Measurements from ENCODE around the gene CANT1. TPM values are rescaled to one million over a fixed set of nuclear protein-coding genes. Genes with fewer than 3 reads are reported as not detected.

The CANT1 gene
- total RNA-seq, 1 donor from 2014 or later, result 81.6 TPM

DNA sequence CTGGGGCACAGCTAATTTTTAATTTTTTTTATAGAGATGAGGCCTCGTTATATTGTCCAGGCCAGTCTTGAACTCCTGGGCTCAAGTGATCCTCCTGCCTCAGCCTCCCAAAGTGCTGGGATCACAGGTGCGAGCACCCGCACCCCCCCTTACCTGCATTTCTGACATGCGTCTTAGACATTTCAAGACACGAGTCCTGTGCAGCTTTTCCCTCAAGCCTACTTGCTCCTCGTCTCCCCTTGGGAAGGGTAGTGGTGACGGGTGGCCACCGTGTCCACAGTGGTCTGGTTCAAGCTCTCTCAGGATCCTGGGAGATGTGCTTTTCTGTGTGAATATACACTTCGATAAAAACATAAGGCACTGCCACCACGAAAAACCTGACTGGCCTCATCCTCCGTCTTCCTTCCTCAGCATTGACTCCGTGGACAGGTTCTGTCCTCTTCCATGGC lies 9.6 kb downstream of the CANT1 start:
- Mint-ChIP-seq H3K27ac (ENCODE audit: unreplicated experiment) (no peak overlapping the region), H3K27me3 (ENCODE audit: unreplicated experiment) (peaks cover 16% of the 10 kb centered on the region), H3K36me3 (ENCODE audit: low read depth, unreplicated experiment) (peaks cover 23% of the 10 kb centered on the region), H3K9me3 (ENCODE audit: unreplicated experiment) (no peaks in the 10 kb centered on the region), H3K4me1 (ENCODE audit: unreplicated experiment) (no peaks in the 10 kb centered on the region), H3K4me3 (ENCODE audit: unreplicated experiment) (no peak overlapping the region)
- no peak for TF ChIP-seq CTCF (IDR thresholded peaks at IDR 0.05; ENCODE audit: unreplicated experiment)
- no peak for DNase-seq (ENCODE audit: low spot score)

- no peaks in the 10 kb centered on the region for H3K4me1 Mint-ChIP-seq (ENCODE audit: unreplicated experiment)
- DNase-seq (ENCODE audit: low spot score), result no peak
- peaks cover 16% of the 10 kb centered on the region for H3K27me3 Mint-ChIP-seq (ENCODE audit: unreplicated experiment)
- TF ChIP-seq CTCF (IDR thresholded peaks at IDR 0.05; ENCODE audit: unreplicated experiment), result no peak
- peaks cover 23% of the 10 kb centered on the region for H3K36me3 Mint-ChIP-seq (ENCODE audit: low read depth, unreplicated experiment)
- no peak overlapping the region for H3K27ac Mint-ChIP-seq (ENCODE audit: unreplicated experiment)
- no peaks in the 10 kb centered on the region for H3K9me3 Mint-ChIP-seq (ENCODE audit: unreplicated experiment)
- no peak overlapping the region for H3K4me3 Mint-ChIP-seq (ENCODE audit: unreplicated experiment)
Observed at GRCh38 chr17:78999056-78999768, 10.4 kb downstream of the CANT1 start.

- Mint-ChIP-seq H3K4me3 (ENCODE audit: unreplicated experiment) (no peak overlapping the region), H3K27me3 (ENCODE audit: unreplicated experiment) (peaks cover 14% of the 10 kb centered on the region), H3K36me3 (ENCODE audit: low read depth, unreplicated experiment) (peaks cover 25% of the 10 kb centered on the region), H3K9me3 (ENCODE audit: unreplicated experiment) (no peaks in the 10 kb centered on the region), H3K4me1 (ENCODE audit: unreplicated experiment) (no peaks in the 10 kb centered on the region), H3K27ac (ENCODE audit: unreplicated experiment) (no peak overlapping the region)
- TF ChIP-seq CTCF (IDR thresholded peaks at IDR 0.05; ENCODE audit: unreplicated experiment), result no peak
- DNase-seq (ENCODE audit: low spot score), result no peak
Observed at GRCh38 chr17:78998311-78999055, 11.1 kb downstream of the CANT1 start.

- Mint-ChIP-seq H3K36me3 (ENCODE audit: low read depth, unreplicated experiment) (peaks cover 31% of the 10 kb centered on the region), H3K4me3 (ENCODE audit: unreplicated experiment) (no peak overlapping the region), H3K27me3 (ENCODE audit: unreplicated experiment) (peaks cover 14% of the 10 kb centered on the region), H3K27ac (ENCODE audit: unreplicated experiment) (no peak overlapping the region), H3K4me1 (ENCODE audit: unreplicated experiment) (no peaks in the 10 kb centered on the region), H3K9me3 (ENCODE audit: unreplicated experiment) (no peaks in the 10 kb centered on the region)
- DNase-seq (ENCODE audit: low spot score), result no peak
- TF ChIP-seq CTCF (IDR thresholded peaks at IDR 0.05; ENCODE audit: unreplicated experiment), result no peak
Observed at GRCh38 chr17:78997881-78998280, 11.7 kb downstream of the CANT1 start.

- Mint-ChIP-seq H3K9me3 (ENCODE audit: unreplicated experiment) (no peaks in the 10 kb centered on the region), H3K27me3 (ENCODE audit: unreplicated experiment) (peaks cover 11% of the 10 kb centered on the region), H3K4me3 (ENCODE audit: unreplicated experiment) (peak overlapping the region; percentile 59), H3K36me3 (ENCODE audit: low read depth, unreplicated experiment) (peaks cover 30% of the 10 kb centered on the region), H3K27ac (ENCODE audit: unreplicated experiment) (no peak overlapping the region), H3K4me1 (ENCODE audit: unreplicated experiment) (no peaks in the 10 kb centered on the region)
- TF ChIP-seq CTCF (IDR thresholded peaks at IDR 0.05; ENCODE audit: unreplicated experiment), result no peak
- DNase-seq (ENCODE audit: low spot score), result no peak
Observed at GRCh38 chr17:78997231-78997741, 12.3 kb downstream of the CANT1 start.

Measured in endothelial cell (in vitro differentiated cells).